ENCODE measurements around the gene AUTS2.

AUTS2 gene

DNA sequence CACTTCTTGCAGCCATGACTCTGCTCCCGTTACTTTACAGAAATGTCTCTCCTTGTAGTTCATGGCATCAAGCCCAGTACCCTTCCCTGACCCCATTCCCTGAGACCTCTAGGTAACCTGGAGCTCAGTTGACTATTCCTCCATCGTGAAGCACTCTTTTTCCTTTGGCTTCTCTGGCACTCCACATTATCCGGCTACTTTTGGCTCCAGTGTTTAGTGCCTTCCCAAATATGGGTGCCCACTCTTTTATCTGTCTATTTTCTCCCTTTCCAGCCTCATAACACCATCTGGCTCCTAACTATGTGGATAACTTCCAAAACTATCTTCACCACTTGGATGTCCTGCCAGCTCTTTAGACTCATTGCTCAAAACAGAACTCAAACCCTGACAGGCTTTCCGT is 788.9 kb downstream of the AUTS2 start:
- H2AFZ ChIP-seq (ENCODE audit: low read depth, low read length, severe bottlenecking): no peak overlapping the region
- H4K20me1 ChIP-seq (ENCODE audit: low read depth, low read length): no peaks in the 10 kb centered on the region
- H3K4me2 ChIP-seq (ENCODE audit: low read depth, low read length, poor library complexity, severe bottlenecking): no peak overlapping the region
- no peaks in the 10 kb centered on the region for H3K9me2 ChIP-seq (replicated peaks; ENCODE audit: insufficient read depth, low read length)
- H3K9ac ChIP-seq (ENCODE audit: low read length): no peak overlapping the region
- no peak overlapping the region for H3K27ac ChIP-seq (ENCODE audit: low read depth, low read length)
- H3K9me3 ChIP-seq (ENCODE audit: insufficient read depth, low read length): no peaks in the 10 kb centered on the region
- TF ChIP-seq, protein P1, sequence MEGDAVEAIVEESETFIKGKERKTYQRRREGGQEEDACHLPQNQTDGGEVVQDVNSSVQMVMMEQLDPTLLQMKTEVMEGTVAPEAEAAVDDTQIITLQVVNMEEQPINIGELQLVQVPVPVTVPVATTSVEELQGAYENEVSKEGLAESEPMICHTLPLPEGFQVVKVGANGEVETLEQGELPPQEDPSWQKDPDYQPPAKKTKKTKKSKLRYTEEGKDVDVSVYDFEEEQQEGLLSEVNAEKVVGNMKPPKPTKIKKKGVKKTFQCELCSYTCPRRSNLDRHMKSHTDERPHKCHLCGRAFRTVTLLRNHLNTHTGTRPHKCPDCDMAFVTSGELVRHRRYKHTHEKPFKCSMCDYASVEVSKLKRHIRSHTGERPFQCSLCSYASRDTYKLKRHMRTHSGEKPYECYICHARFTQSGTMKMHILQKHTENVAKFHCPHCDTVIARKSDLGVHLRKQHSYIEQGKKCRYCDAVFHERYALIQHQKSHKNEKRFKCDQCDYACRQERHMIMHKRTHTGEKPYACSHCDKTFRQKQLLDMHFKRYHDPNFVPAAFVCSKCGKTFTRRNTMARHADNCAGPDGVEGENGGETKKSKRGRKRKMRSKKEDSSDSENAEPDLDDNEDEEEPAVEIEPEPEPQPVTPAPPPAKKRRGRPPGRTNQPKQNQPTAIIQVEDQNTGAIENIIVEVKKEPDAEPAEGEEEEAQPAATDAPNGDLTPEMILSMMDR (IDR thresholded peaks at IDR 0.05; ENCODE audit: insufficient read depth, low read length, poor library complexity, severe bottlenecking): no peak
- TF ChIP-seq EZH2phosphoT487 (conservative IDR thresholded peaks at IDR 0.05; ENCODE audit: low read length): no peak
- no peak overlapping the region for H3K4me3 ChIP-seq (ENCODE audit: insufficient read depth, low read length, poor library complexity, severe bottlenecking)
- H3K79me2 ChIP-seq (ENCODE audit: insufficient read depth, low read length): no peaks in the 10 kb centered on the region
- no peaks in the 10 kb centered on the region for H3K27me3 ChIP-seq (ENCODE audit: low read length)
- H3F3A ChIP-seq (ENCODE audit: insufficient read depth): no peaks in the 10 kb centered on the region
- no peaks in the 10 kb centered on the region for H3K36me3 ChIP-seq (ENCODE audit: low read length)

DNA sequence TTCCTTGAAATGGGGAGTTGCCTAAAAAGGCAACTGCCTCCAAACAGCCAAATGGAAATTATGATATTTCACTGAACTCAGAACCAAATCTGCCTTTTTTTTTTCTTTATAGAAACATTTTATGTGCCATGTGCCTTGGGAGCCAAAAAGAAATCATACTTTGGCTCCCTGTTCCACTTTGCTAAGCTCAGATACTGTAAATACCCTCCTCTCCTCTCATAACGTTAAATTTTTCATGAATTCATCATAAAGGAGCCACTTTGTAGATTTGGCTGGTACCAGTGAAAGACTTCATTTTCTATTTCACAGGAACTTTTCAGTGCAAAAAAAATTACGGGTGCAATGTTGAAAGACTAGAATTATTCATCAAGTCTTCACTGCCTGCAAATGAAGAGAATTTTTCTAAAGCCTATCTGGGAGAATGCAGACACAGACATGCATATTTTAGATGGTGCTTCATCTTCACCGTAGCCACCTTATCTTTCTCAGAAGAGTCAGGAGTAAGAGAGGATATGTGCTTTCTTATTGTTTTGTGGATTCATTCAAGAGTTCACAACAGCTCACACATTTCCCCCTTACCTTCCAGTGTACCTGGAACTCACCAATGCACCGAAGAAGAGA is 791.4 kb downstream of the AUTS2 start:
- H3K9ac ChIP-seq (ENCODE audit: low read length): no peak overlapping the region
- no peaks in the 10 kb centered on the region for H3K9me2 ChIP-seq (replicated peaks; ENCODE audit: insufficient read depth, low read length)
- H3K27ac ChIP-seq (ENCODE audit: low read depth, low read length): no peak overlapping the region
- H3K27me3 ChIP-seq (ENCODE audit: low read length): no peaks in the 10 kb centered on the region
- no peak overlapping the region for H3K4me2 ChIP-seq (ENCODE audit: low read depth, low read length, poor library complexity, severe bottlenecking)
- no peaks in the 10 kb centered on the region for H3K9me3 ChIP-seq (ENCODE audit: insufficient read depth, low read length)
- TF ChIP-seq, protein P1 (IDR thresholded peaks at IDR 0.05; ENCODE audit: insufficient read depth, low read length, poor library complexity, severe bottlenecking): no peak
- no peak for TF ChIP-seq EZH2phosphoT487 (conservative IDR thresholded peaks at IDR 0.05; ENCODE audit: low read length)
- H3K79me2 ChIP-seq (ENCODE audit: insufficient read depth, low read length): no peaks in the 10 kb centered on the region
- H4K20me1 ChIP-seq (ENCODE audit: low read depth, low read length): no peaks in the 10 kb centered on the region
- H2AFZ ChIP-seq (ENCODE audit: low read depth, low read length, severe bottlenecking): no peak overlapping the region
- H3K36me3 ChIP-seq (ENCODE audit: low read length): no peaks in the 10 kb centered on the region
- H3F3A ChIP-seq (ENCODE audit: insufficient read depth): no peaks in the 10 kb centered on the region
- no peak overlapping the region for H3K4me3 ChIP-seq (ENCODE audit: insufficient read depth, low read length, poor library complexity, severe bottlenecking)

DNA sequence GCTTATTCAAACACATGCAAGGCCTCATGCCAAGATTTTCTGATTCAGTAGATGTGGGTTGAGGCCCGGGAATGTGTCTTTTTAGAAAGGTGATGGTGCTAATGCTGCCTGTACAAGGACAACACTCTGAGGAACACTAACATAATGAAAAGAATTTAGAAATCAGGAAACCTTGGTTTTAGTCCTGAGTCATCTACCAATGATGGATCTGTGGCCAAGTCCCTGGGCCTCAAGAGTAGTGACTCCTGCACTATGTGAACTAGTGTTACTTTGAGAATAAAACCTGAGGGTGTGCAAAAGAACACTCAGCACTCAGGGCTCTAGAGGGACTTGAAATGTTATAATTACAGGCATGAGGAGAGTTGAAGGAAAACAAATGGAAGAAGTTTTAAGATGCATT is 792.0 kb downstream of the AUTS2 start:
- no peaks in the 10 kb centered on the region for H4K20me1 ChIP-seq (ENCODE audit: low read depth, low read length)
- no peak overlapping the region for H2AFZ ChIP-seq (ENCODE audit: low read depth, low read length, severe bottlenecking)
- H3K9ac ChIP-seq (ENCODE audit: low read length): no peak overlapping the region
- H3K4me3 ChIP-seq (ENCODE audit: insufficient read depth, low read length, poor library complexity, severe bottlenecking): no peak overlapping the region
- H3K9me2 ChIP-seq (replicated peaks; ENCODE audit: insufficient read depth, low read length): no peaks in the 10 kb centered on the region
- TF ChIP-seq, protein P1 (IDR thresholded peaks at IDR 0.05; ENCODE audit: insufficient read depth, low read length, poor library complexity, severe bottlenecking): no peak
- no peak for TF ChIP-seq EZH2phosphoT487 (conservative IDR thresholded peaks at IDR 0.05; ENCODE audit: low read length)
- H3K27ac ChIP-seq (ENCODE audit: low read depth, low read length): no peak overlapping the region
- H3K9me3 ChIP-seq (ENCODE audit: insufficient read depth, low read length): no peaks in the 10 kb centered on the region
- no peaks in the 10 kb centered on the region for H3K36me3 ChIP-seq (ENCODE audit: low read length)
- H3K79me2 ChIP-seq (ENCODE audit: insufficient read depth, low read length): no peaks in the 10 kb centered on the region
- no peak overlapping the region for H3K4me2 ChIP-seq (ENCODE audit: low read depth, low read length, poor library complexity, severe bottlenecking)
- no peaks in the 10 kb centered on the region for H3F3A ChIP-seq (ENCODE audit: insufficient read depth)
- no peaks in the 10 kb centered on the region for H3K27me3 ChIP-seq (ENCODE audit: low read length)

All from SU-DHL-6 (cell line).